NB4 (cell line): Measurements from ENCODE around the gene CBFA2T2.

Experiments used
- DNase-seq: peaks from one replicate; pipeline ENCODE4 v3.0.0; 2010; ENCODE audit warnings: low read depth
- H3K4me3 ChIP-seq: one replicate; pipeline ENCODE4 v1.5.1; 2011; ENCODE audit warnings: mild to moderate bottlenecking, low read depth, low read length, moderate library complexity
- CTCF ChIP-seq: IDR thresholded peaks from one replicate; pipeline ENCODE4 v1.5.1; 2012; ENCODE audit warnings: low read depth, low read length
- MYC ChIP-seq: IDR thresholded peaks from 2 replicates; pipeline ENCODE4 v1.6.1; 2011; ENCODE audit warnings: low read depth, low read length
- POLR2A ChIP-seq: IDR thresholded peaks from 2 replicates; pipeline ENCODE4 v1.6.1; 2011; ENCODE audit warnings: mild to moderate bottlenecking; ENCODE audit not compliant: insufficient read length; ENCODE audit errors: extremely low read depth
- TF ChIP-seq, protein P1 (sequence below): IDR thresholded peaks from 2 replicates; pipeline ENCODE4 v1.6.1; 2011; ENCODE audit warnings: low read depth, low read length

CBFA2T2 gene

GRCh38 chr20:33659341-33660034 is 169.6 kb downstream of the CBFA2T2 start:
- no peak overlapping the region for H3K4me3 ChIP-seq
- no peak for TF ChIP-seq MYC
- TF ChIP-seq CTCF = no peak
- TF ChIP-seq POLR2A = no peak
- TF ChIP-seq, protein P1, sequence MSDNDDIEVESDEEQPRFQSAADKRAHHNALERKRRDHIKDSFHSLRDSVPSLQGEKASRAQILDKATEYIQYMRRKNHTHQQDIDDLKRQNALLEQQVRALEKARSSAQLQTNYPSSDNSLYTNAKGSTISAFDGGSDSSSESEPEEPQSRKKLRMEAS = no peak
- no peak for DNase-seq

GRCh38 chr20:33660035-33660684 is 170.3 kb downstream of the CBFA2T2 start:
- TF ChIP-seq CTCF (no peak), MYC (no peak), POLR2A (no peak)
- TF ChIP-seq, protein P1 = no peak
- no peak for DNase-seq
- no peak overlapping the region for H3K4me3 ChIP-seq

DNA sequence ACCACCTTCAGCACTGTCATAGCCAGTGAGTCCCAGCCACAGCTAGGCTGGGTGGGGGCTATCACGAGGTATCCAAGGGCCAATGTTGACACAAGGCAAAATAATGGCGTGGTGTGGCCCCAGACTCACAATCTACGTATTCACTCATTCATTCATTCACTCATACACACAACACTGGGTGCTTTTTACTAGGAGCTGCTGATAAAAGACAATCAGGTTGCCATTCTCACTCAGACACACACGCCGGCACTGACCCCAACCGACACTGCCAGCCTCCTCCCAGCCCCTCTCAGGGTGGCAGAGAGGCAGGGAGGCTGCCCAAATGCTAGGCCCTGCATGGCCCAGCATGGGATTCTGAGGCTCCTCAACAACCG is 170.8 kb downstream of the CBFA2T2 start:
- H3K4me3 ChIP-seq = no peak overlapping the region
- TF ChIP-seq CTCF (no peak), POLR2A (no peak), MYC (no peak)
- TF ChIP-seq, protein P1 = no peak
- DNase-seq = no peak

- H3K4me3 ChIP-seq = peak within 1 kb of the TSS; percentile 57
- TF ChIP-seq, protein P1 = no peak
- TF ChIP-seq MYC (no peak), POLR2A (no peak), CTCF (no peak)
- no peak for DNase-seq
Measured at GRCh38 chr20:33662172-33662571, 172.3 kb downstream of the CBFA2T2 start, which contains the start of gene C20orf144. Gene C20orf144, plus strand, starts transcription at chr20:33662327. Its CDS starts 19 bp downstream, at chr20:33662346.

DNA sequence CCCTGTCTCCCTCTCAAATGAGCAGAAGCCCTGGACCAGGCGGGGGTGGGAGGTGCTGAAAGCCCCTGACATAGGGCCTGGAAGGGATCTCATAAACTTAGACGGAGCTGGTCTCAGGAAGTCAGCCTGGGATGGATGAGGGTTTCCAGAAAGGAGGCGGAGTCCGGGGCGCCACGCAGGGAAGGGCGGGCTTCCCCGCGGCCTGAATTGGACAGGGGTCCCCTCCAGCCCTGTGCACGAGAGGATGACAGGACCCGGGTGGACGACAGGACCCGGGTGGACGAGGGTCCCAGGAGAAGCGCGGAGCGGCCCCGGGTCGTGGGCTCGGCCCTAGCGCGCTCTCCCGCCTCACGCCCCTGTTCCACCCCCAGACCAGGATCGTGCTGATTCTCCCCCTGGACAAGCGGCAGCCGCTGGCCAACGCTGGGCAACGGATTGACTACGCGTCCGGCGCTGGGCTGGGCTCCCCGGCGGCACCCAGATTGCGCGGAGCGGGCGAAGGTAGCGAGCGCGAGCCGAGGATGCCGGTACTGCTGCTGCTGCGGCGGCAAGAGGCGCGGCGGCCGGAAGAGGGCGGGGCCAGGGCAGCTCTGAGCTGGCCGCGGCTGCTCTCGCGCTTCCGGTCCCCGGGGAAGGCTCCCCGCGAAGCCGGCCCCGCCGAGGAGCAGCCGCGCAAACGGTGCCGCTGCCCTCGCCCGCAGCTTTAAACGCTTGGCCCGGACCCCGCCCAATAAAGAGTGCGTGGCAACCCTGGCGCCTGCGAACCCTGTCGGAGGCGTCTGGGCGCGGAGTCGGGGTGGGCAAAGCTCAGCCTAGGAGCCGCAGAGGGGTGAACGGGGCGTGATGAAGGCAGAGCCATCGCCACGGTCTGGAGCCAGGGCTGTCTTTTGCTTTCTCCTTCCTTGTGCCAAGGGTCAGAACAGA is 173.5 kb downstream of the CBFA2T2 start:
- peak; percentile 90 for DNase-seq
- TF ChIP-seq CTCF (no peak), MYC (no peak), POLR2A (peak; percentile 44)
- TF ChIP-seq, protein P1 = no peak
- peak overlapping the region; percentile 71 for H3K4me3 ChIP-seq
